Uterus (tissue), 4 donors: Measurements from ENCODE around the gene RHCG. TPM values are rescaled to one million over a fixed set of nuclear protein-coding genes. Genes with fewer than 3 reads are reported as not detected.

ENCODE experiments used
- DNase-seq, 2 donors: peaks; one replicate each; pipeline ENCODE4 v3.0.0-alpha.2; 2019 to 2020
- H3K27ac ChIP-seq, 2 donors: fragments of 200-600 bp; sonication (generic); 1 replicate in 1 of 2; 2 replicates in 1 of 2; pipeline ENCODE4 v1.5.1; 2016 to 2018
- H3K27me3 ChIP-seq, 2 donors: fragments of 200-600 bp; sonication (generic); one replicate each; pipeline ENCODE4 v1.5.1; 2018 to 2019; ENCODE audit warnings: control low read depth in 1 of 2
- H3K36me3 ChIP-seq, 2 donors: fragments of 200-600 bp; sonication (generic); one replicate each; pipeline ENCODE4 v1.5.1; 2019; ENCODE audit warnings: control low read depth in 1 of 2
- H3K4me1 ChIP-seq, 2 donors: fragments of 200-600 bp; sonication (generic); one replicate each; pipeline ENCODE4 v1.5.1; 2018 to 2019; ENCODE audit warnings: control low read depth in 1 of 2
- H3K4me3 ChIP-seq, 2 donors: fragments of 200-600 bp; sonication (generic); 1 replicate in 1 of 2; 2 replicates in 1 of 2; pipeline ENCODE4 v1.5.1; 2018 to 2019; ENCODE audit warnings: mild to moderate bottlenecking in 1 of 2
- H3K9me3 ChIP-seq, 2 donors: fragments of 200-600 bp; sonication (generic); one replicate each; pipeline ENCODE4 v1.5.1; 2019; ENCODE audit warnings: control low read depth in 1 of 2
- POLR2A ChIP-seq, 2 donors: fragments of 450-650 bp; IDR thresholded peaks; one replicate each; pipeline ENCODE4 v1.6.1; 2016; ENCODE audit warnings: antibody characterized with exemption in 2 of 2, mild to moderate bottlenecking in 1 of 2, moderate library complexity in 1 of 2
- intact Hi-C: fragments of 100-400 bp; cut with DNase I; formaldehyde crosslinking; loops from one replicate; pipeline ENCODE4 v1.15.1; 2023; ENCODE audit warnings: low total_unique reads
- total RNA-seq, 4 donors: library from RNA; depleted of rRNA in 3 of 4; stranded (reverse); fragments of >200 nt in 3 of 4; gene quantifications; one replicate each; pipeline versions ENCODE4 v1.1.0 to v1.2.4, GENCODE V29; 2014 to 2023
- TF ChIP-seq, protein P1 (sequence below), 4 experiments: fragments of 200-600 bp in 2 of 4; fragments of 450-650 bp in 2 of 4; sonication (generic) in 2 of 4; IDR thresholded peaks; one replicate each; pipeline ENCODE4 v1.5.1; 2016 to 2019; ENCODE audit warnings: antibody characterized with exemption in 4 of 4, mild to moderate bottlenecking in 2 of 4, moderate library complexity in 1 of 4
- donor health status: DM: yes; HTN: yes; CAD: no.

Gene RHCG
- total RNA-seq, 4 donors from 2014 or later: 0.14 to 2.9 (median 0.58) TPM; not detected in 1

DNA sequence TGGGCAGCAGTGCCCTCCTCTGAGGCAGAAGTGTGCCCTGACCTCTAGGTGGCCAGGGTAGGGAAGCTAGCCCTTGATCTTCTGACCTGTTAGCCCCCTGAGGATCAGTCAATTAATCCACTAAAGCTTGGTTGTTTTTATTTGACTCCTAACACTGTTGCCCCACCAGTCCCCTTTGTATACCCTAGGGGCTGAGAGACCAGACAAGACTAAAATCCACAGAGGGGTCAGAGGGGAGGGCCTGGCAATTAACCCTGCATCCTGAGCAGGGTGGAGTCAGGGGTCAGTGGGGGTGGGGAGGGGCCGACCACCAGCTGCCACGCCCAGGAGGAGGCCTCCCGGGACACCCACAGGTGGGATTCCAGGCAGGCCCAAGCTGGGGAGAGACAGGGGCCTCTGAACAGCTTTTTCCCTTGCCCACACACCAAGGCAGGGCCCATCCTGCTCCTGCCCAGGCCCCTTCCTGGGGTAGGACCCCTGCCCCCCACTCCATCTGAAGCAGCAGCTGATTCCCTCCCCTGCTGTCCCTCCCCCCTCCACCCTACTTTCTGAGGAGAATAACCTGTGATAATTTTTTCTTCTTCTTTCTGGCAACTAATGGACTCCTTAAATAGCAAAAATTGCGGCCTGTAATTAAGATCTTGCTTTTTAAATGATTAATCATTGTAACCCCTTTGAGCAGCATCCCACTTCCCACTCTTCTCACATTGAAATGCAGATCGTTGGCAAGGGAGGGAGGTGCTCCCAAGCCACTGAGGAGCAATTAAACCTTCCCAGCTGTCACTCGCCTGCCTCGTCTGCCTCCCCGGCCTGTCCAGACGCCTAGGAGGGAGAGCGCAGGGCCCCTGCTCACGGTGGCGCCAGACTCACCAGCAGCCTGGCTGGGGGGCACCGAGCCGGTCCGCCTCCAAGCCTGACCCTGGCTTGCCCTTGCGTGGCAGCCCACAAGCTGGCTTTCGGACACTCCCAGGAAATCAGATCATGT, 51.9 kb downstream of the RHCG start:
- Histone ChIP-seq H3K4me1 (no peaks in the 10 kb centered on the region), H3K4me3 (no peak overlapping the region), H3K27me3 (no peaks in the 10 kb centered on the region), H3K27ac (no peak overlapping the region), H3K9me3 (no peaks in the 10 kb centered on the region), H3K36me3 (no peaks in the 10 kb centered on the region)
- DNase-seq: no peak
- intact Hi-C loops: no loop called here
- TF ChIP-seq, protein P1, sequence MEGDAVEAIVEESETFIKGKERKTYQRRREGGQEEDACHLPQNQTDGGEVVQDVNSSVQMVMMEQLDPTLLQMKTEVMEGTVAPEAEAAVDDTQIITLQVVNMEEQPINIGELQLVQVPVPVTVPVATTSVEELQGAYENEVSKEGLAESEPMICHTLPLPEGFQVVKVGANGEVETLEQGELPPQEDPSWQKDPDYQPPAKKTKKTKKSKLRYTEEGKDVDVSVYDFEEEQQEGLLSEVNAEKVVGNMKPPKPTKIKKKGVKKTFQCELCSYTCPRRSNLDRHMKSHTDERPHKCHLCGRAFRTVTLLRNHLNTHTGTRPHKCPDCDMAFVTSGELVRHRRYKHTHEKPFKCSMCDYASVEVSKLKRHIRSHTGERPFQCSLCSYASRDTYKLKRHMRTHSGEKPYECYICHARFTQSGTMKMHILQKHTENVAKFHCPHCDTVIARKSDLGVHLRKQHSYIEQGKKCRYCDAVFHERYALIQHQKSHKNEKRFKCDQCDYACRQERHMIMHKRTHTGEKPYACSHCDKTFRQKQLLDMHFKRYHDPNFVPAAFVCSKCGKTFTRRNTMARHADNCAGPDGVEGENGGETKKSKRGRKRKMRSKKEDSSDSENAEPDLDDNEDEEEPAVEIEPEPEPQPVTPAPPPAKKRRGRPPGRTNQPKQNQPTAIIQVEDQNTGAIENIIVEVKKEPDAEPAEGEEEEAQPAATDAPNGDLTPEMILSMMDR (IDR thresholded peaks at IDR 0.05): no peak
- no peak for TF ChIP-seq POLR2A (IDR thresholded peaks at IDR 0.05)

DNA sequence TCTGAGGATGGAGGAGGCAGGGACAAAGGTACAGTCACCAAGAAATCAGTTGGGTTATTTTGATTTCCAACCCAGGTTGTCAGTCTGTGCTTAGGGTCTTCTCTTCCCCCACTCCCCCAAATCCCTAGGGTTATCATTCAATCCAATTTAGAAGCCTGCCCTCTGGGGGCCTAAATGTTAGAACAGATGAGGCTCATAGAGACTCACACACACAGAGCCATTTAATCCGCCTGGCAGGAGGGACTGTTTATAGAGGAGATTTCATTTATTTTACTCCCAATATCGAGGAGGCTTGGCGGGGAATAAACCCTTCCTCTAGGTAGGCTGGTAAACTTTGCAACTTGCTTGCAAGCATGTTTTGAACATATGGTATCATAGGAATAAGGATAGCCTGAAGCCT, 52.8 kb downstream of the RHCG start:
- H3K27ac ChIP-seq: no peak overlapping the region
- TF ChIP-seq, protein P1 (IDR thresholded peaks at IDR 0.05): no peak
- no peak for TF ChIP-seq POLR2A (IDR thresholded peaks at IDR 0.05)
- no peak overlapping the region for H3K4me3 ChIP-seq
- DNase-seq: no peak
- H3K4me1 ChIP-seq: no peaks in the 10 kb centered on the region
- no peaks in the 10 kb centered on the region for H3K27me3 ChIP-seq
- no peaks in the 10 kb centered on the region for H3K9me3 ChIP-seq
- H3K36me3 ChIP-seq: no peaks in the 10 kb centered on the region
- intact Hi-C loops: no loop called here

DNA sequence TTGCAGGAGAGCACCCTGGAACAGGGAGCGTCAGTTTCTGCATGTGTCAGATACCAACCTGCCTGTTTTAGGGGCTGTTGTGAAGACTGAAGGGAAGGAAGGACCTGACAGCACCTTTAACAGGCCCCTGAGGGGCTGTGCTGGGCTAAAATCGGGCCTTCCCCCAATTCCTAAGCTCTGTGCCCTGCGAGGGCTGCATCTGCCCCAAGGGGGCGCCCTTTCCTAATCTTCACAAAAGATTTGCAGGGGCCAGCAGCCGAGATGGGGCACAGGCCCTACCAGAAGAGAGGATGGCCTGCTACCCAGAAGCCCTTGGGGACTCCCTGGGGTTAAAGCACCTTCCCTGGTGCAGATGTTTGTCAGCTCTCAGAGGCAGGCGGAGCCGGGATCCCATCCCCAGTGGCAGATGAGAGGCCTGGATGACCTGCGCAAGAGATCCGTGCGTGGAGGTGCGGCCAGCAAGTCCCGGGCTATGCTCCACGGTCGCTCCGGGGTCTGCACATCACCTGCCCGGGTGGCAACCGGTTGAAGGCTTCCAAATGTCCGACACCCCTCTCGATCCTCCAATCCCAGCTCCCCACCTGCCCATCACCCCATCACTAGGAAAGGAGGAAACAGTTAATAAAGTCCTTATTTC, 53.6 kb downstream of the RHCG start:
- Histone ChIP-seq H3K4me3 (no peak overlapping the region), H3K9me3 (no peaks in the 10 kb centered on the region), H3K4me1 (no peaks in the 10 kb centered on the region), H3K27ac (no peak overlapping the region), H3K27me3 (no peaks in the 10 kb centered on the region), H3K36me3 (no peaks in the 10 kb centered on the region)
- intact Hi-C loops: no loop called here
- TF ChIP-seq POLR2A (IDR thresholded peaks at IDR 0.05): no peak
- TF ChIP-seq, protein P1 (IDR thresholded peaks at IDR 0.05): no peak
- no peak for DNase-seq

DNA sequence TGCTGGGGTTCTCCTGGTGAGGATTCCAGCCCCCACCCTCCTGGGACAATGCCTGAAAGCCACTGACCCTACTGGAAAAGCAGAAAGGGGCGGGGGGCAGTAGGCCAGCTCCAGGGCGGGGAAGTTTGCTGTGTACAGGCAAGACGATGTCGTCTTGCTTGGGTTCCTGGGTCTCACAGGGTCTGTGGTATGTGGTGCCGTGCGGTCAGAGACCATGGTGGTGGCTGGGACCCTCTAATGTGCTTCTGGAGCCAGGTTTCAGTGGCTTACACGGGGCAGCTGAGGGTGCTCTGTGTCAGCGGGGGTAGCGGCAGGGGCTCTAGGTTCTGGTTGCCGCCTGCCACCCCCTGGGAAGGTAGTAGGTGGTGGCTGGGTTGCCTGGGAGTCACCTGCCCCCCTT, 54.2 kb downstream of the RHCG start:
- no peak overlapping the region for H3K4me3 ChIP-seq
- H3K36me3 ChIP-seq: no peaks in the 10 kb centered on the region
- no peaks in the 10 kb centered on the region for H3K27me3 ChIP-seq
- intact Hi-C loops: no loop called here
- H3K9me3 ChIP-seq: no peaks in the 10 kb centered on the region
- TF ChIP-seq, protein P1 (IDR thresholded peaks at IDR 0.05): no peak
- TF ChIP-seq POLR2A (IDR thresholded peaks at IDR 0.05): no peak
- no peak overlapping the region for H3K27ac ChIP-seq
- H3K4me1 ChIP-seq: no peaks in the 10 kb centered on the region
- DNase-seq: no peak

DNA sequence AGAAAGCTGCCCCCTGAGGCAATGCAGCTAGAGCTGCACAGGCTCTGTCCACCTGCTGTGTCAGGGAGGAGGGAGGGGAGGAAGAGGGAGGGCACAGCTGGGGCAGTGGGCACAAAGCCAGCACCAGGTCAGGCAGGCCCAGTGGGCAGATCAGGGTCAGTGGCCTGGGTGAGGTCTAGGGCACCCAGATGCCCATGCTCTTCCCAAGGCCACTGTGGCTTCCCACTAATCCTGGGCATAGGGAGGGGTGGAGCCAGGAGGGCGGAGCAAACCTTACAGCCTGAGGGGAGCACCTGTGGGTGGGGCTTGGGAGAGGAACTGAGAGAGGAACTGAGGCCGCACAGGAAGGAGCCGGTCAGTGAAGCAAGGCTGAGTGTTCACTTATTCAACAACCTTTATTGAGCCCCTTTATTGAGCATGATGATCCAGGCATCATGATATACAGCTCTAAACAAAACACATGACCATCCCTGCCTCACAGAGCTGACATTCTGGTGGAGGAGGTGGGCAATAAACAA, 55.0 kb downstream of the RHCG start:
- Histone ChIP-seq H3K36me3 (no peaks in the 10 kb centered on the region), H3K4me3 (no peak overlapping the region), H3K27ac (no peak overlapping the region), H3K4me1 (no peaks in the 10 kb centered on the region), H3K27me3 (no peaks in the 10 kb centered on the region), H3K9me3 (no peaks in the 10 kb centered on the region)
- no peak for DNase-seq
- intact Hi-C loops: no loop called here
- TF ChIP-seq, protein P1 (IDR thresholded peaks at IDR 0.05): no peak
- TF ChIP-seq POLR2A (IDR thresholded peaks at IDR 0.05): no peak
